Measurements from ENCODE around the gene ETF1. TPM values are rescaled to one million over a fixed set of nuclear protein-coding genes. Genes with fewer than 3 reads are reported as not detected.

Gene ETF1
- total RNA-seq, 1 donor from 2014 or later, result 116 TPM

DNA sequence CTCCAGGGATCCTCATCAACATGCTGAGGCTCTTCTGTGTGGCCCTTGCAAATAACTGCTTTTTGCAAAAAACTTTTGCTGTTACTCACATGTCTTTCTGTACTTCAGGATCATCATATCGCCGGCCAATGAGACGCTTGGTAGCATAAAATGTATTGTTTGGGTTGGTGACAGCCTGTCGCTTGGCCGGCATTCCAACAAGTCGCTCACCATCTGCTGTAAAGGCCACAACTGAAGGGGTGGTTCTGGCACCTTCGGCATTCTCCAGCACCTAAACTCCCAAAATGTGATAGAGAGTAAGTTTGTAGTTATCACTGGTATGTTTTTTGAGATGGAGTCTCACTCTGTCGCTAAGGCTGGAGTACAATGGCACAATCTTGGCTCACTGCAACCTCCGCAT is 27.8 kb upstream of the ETF1 start:
- Histone ChIP-seq H3K27me3 (no peaks in the 10 kb centered on the region), H3K9me3 (ENCODE audit: low read depth) (no peaks in the 10 kb centered on the region), H3F3A (ENCODE audit: low read depth) (peaks cover 21% of the 10 kb centered on the region), H3K36me3 (peaks cover 20% of the 10 kb centered on the region), H2AFZ (replicated peaks) (no peak overlapping the region), H3K4me2 (no peak overlapping the region), H3K4me1 (peaks cover 7% of the 10 kb centered on the region), H3K4me3 (no peak overlapping the region), H3K79me2 (ENCODE audit: low read depth) (peaks cover 70% of the 10 kb centered on the region), H4K20me1 (ENCODE audit: low read depth) (peaks cover 10% of the 10 kb centered on the region), H3K27ac (no peak overlapping the region), H3K9ac (no peak overlapping the region)
- Mint-ChIP-seq H3K27me3 (ENCODE audit: insufficient read depth, low read depth) (peaks cover 4% of the 10 kb centered on the region), H3K4me1 (peaks cover 15% of the 10 kb centered on the region), H3K9me3 (no peaks in the 10 kb centered on the region), H3K27ac (no peak overlapping the region), H3K36me3 (peaks cover 46% of the 10 kb centered on the region), H3K4me3 (no peak overlapping the region)
- DNase-seq (ENCODE audit: low spot score), result no peak
- no peak for TF ChIP-seq EZH2 (IDR thresholded peaks at IDR 0.05)
- TF ChIP-seq, protein P1, sequence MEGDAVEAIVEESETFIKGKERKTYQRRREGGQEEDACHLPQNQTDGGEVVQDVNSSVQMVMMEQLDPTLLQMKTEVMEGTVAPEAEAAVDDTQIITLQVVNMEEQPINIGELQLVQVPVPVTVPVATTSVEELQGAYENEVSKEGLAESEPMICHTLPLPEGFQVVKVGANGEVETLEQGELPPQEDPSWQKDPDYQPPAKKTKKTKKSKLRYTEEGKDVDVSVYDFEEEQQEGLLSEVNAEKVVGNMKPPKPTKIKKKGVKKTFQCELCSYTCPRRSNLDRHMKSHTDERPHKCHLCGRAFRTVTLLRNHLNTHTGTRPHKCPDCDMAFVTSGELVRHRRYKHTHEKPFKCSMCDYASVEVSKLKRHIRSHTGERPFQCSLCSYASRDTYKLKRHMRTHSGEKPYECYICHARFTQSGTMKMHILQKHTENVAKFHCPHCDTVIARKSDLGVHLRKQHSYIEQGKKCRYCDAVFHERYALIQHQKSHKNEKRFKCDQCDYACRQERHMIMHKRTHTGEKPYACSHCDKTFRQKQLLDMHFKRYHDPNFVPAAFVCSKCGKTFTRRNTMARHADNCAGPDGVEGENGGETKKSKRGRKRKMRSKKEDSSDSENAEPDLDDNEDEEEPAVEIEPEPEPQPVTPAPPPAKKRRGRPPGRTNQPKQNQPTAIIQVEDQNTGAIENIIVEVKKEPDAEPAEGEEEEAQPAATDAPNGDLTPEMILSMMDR (IDR thresholded peaks at IDR 0.05), result no peak
- TF ChIP-seq EZH2phosphoT487 (IDR thresholded peaks at IDR 0.05), result no peak

DNA sequence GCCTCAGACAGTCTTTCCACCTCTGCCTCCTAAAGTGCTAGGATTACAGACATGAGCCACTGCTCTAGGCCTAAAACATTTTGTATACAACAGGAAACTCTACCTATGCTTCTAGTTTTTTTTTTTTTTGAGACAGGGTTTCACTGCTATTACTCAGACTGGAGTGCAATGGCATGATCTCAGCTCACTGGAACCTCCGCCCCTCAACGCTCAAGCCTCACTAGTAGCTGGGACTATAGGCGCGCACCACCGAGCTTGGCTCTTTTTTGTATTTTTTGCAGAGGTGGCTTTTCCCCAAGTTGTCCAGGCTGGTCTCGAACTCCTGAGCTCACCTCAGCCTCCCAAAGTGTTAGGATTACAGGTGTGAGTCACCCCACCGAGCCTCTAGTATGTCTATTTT is 26.7 kb upstream of the ETF1 start:
- H3K4me1 ChIP-seq, result peaks cover 7% of the 10 kb centered on the region
- H3K4me3 Mint-ChIP-seq, result no peak overlapping the region
- H3K9me3 Mint-ChIP-seq, result no peaks in the 10 kb centered on the region
- H3K27ac ChIP-seq, result no peak overlapping the region
- peaks cover 77% of the 10 kb centered on the region for H3K79me2 ChIP-seq (ENCODE audit: low read depth)
- H3K4me1 Mint-ChIP-seq, result peaks cover 11% of the 10 kb centered on the region
- H3K27me3 Mint-ChIP-seq (ENCODE audit: insufficient read depth, low read depth), result no peaks in the 10 kb centered on the region
- H3K9ac ChIP-seq, result no peak overlapping the region
- peaks cover 26% of the 10 kb centered on the region for H3K36me3 ChIP-seq
- peaks cover 52% of the 10 kb centered on the region for H3K36me3 Mint-ChIP-seq
- H3K4me2 ChIP-seq, result no peak overlapping the region
- H2AFZ ChIP-seq (replicated peaks), result no peak overlapping the region
- no peaks in the 10 kb centered on the region for H3K9me3 ChIP-seq (ENCODE audit: low read depth)
- TF ChIP-seq, protein P1 (IDR thresholded peaks at IDR 0.05), result no peak
- no peak for TF ChIP-seq EZH2 (IDR thresholded peaks at IDR 0.05)
- no peak for TF ChIP-seq EZH2phosphoT487 (IDR thresholded peaks at IDR 0.05)
- H3K4me3 ChIP-seq, result no peak overlapping the region
- H3K27me3 ChIP-seq, result no peaks in the 10 kb centered on the region
- H4K20me1 ChIP-seq (ENCODE audit: low read depth), result peaks cover 15% of the 10 kb centered on the region
- peaks cover 14% of the 10 kb centered on the region for H3F3A ChIP-seq (ENCODE audit: low read depth)
- DNase-seq (ENCODE audit: low spot score), result no peak
- H3K27ac Mint-ChIP-seq, result no peak overlapping the region

DNA sequence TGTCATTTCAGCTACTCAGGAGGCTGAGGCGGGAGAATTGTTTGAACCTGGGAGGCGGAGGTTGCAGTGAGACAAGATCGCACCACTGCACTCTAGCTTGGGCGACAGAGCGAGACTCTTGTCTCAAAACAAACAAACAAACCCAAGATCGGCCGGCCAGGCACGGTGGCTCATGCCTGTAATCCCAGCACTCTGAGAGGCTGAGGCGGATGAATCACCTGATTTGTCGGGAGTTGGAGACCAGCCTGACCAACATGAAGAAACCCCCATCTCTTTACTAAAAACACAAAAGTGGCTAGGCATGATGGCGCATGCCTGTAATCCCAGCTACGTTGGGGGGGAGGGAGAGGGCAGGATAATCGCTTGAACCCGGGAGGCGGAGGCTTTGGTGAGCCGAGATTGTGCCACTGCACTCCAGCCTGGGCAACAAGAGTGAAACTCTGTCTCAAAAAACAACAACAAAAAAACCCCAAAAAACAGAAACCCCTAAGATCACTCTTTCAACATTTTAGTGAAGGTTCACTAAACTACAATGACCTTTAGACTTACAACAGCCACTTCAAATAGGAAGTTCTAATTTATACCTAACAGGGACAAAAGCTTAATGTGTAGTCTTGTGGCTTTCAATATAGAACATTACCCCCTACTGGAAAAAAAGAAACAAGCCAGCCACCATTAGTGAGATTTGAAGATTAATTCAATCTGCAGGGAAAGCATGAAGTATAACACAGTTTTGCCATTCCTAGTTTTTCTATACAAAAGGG is 25.2 kb upstream of the ETF1 start:
- H3K36me3 Mint-ChIP-seq, result peaks cover 50% of the 10 kb centered on the region
- peaks cover 77% of the 10 kb centered on the region for H3K79me2 ChIP-seq (ENCODE audit: low read depth)

More for the DNA sequence above, 25.2 kb upstream of the ETF1 start:
- H3K4me1 ChIP-seq, result no peaks in the 10 kb centered on the region
- no peak overlapping the region for H3K27ac ChIP-seq
- H2AFZ ChIP-seq (replicated peaks), result no peak overlapping the region
- no peak overlapping the region for H3K9ac ChIP-seq
- Mint-ChIP-seq H3K27ac (no peak overlapping the region), H3K4me3 (no peak overlapping the region), H3K27me3 (ENCODE audit: insufficient read depth, low read depth) (no peaks in the 10 kb centered on the region), H3K4me1 (no peaks in the 10 kb centered on the region), H3K9me3 (no peaks in the 10 kb centered on the region)
- no peak overlapping the region for H3K4me2 ChIP-seq
- no peak for DNase-seq (ENCODE audit: low spot score)
- no peaks in the 10 kb centered on the region for H3K9me3 ChIP-seq (ENCODE audit: low read depth)
- peaks cover 27% of the 10 kb centered on the region for H3K36me3 ChIP-seq
- no peak for TF ChIP-seq EZH2phosphoT487 (IDR thresholded peaks at IDR 0.05)
- TF ChIP-seq, protein P1 (IDR thresholded peaks at IDR 0.05), result no peak
- no peak for TF ChIP-seq EZH2 (IDR thresholded peaks at IDR 0.05)
- no peak overlapping the region for H3K4me3 ChIP-seq
- H3F3A ChIP-seq (ENCODE audit: low read depth), result peaks cover 11% of the 10 kb centered on the region
- no peaks in the 10 kb centered on the region for H3K27me3 ChIP-seq
- peaks cover 22% of the 10 kb centered on the region for H4K20me1 ChIP-seq (ENCODE audit: low read depth)
